GM10847 (cell line): Measurements from ENCODE around the gene CDC16.

Experiments used
- POLR2A ChIP-seq: IDR thresholded peaks from 2 replicates; pipeline ENCODE4 v1.6.1; 2011; ENCODE audit not compliant: insufficient read length; ENCODE audit errors: extremely low read depth

The CDC16 gene

DNA sequence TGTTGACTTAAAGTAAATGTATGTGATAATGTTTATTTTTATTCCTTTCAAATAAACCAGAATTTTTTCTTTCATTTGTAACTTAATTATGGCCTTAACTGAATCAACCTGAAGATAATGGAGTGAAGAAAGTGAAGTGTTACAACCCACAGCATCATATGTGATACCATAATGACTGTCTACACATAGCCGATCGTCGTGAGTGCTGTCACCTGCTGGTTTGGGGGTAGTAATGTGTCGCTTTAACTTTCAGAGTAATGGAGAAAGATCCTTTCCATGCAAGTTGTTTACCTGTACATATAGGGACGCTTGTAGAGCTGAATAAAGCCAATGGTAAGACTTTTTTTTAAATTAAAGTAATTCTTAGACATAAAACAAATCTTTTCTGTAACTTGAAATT, 9.9 kb downstream of the CDC16 start:
- no peak for TF ChIP-seq POLR2A

DNA sequence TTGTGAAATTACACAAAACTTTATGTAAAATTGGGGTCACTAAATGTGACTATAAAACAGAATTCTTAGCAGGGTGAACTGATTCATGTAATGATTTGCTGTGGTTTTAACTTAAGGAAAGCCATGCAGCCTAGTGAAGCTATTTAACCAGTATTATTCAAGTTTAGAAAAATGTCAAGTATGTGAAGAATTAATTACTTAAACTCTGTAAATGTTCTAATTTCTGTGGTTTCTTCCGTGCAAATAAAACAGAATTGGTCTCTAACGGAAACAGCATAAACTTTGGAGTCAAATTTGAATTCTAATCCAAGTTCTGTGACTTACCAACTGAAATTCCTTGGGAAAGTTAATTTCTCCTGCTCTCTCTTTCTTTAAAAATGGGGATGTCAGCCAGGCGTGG, 13.3 kb downstream of the CDC16 start:
- no peak for TF ChIP-seq POLR2A

DNA sequence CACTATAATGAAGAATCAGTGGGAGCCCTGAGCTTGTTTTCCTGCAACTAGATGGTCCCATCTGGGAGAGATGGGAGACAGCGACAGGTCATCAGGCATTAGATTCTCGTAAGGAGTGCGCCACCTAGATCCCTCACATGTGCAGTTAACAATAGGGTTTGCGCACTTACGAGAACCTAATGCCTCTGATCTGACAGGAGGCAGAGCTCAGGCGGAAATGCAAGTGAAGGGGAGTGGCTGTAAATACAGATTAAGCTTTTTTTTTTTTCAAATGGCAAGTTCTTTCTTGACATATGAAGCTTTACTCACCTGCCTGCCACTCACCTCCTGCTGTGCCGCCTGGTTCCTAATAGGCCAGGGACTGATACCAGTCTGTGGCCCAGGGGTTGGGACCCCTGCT, 14.4 kb downstream of the CDC16 start:
- no peak for TF ChIP-seq POLR2A

DNA sequence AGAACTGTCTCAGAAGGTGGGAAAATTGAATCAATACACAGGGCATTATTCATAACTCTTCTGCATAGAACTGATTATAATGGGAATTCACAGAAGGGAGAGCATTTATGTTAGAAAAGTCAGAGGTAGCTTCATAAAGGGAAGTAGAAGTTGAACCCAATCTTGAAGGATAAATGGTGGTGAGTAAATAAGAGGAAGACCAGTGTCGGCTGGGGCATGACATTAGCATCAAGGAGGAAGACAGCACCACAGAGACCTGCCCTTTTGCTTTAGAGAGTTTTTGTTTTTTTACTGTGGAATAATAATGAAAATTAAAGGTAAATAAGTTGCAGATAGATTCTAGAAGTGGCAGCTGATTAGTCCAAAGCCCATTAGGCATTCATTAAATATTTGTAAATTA, 21.9 kb downstream of the CDC16 start:
- no peak for TF ChIP-seq POLR2A

DNA sequence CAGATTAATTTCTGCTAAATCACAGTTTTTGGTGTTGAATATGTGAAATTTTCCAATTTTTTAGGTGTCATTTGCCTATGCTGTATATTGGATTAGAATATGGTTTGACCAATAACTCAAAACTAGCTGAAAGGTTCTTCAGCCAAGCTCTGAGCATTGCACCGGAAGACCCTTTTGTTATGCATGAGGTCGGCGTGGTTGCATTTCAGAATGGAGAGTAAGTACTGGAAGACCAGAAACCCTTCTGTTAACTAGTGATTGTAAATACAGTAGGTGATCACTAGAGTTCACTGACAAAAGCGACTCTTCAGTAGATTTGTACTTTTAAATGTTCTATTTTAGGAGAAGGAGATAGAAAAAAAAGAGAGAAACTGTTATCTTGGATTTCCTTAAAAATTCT, 22.3 kb downstream of the CDC16 start:
- TF ChIP-seq POLR2A = no peak

DNA sequence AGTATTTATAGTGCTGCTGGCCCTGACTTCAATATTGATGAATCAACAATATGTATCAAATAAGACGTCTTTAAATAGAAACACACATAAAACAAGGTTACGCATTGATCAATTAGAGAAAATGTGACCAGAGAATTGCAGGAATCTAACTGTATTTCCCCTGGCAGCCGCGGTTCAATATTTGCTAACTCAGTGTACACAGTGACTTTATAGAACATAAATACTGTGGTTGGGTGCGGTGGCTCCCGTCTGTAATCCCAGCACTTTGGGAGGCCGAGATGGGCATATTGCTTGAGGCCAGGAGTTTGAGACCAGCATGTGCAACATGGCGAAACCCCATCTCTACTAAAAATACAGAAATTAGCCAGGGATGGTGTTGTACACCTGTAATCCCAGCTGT, 23.9 kb downstream of the CDC16 start:
- TF ChIP-seq POLR2A = no peak

DNA sequence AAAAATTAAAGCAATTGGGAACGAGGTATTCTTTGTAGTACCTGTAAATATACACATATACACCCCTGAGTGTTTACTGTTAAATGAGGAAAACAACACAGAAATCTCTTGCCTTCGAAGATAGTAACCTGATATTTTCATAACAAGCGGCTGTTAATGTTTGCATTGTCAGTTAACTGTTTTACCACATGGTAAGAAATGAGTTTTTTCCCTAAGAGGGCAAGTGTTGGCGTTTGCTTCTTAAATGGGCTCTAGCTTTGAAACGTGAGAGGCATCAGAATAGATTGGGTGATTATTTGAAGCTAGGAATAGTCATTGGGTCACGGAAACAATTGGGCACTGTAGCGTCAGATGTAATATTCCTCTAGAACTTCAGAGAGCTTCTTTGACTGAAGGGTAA, 24.7 kb downstream of the CDC16 start:
- TF ChIP-seq POLR2A = no peak

DNA sequence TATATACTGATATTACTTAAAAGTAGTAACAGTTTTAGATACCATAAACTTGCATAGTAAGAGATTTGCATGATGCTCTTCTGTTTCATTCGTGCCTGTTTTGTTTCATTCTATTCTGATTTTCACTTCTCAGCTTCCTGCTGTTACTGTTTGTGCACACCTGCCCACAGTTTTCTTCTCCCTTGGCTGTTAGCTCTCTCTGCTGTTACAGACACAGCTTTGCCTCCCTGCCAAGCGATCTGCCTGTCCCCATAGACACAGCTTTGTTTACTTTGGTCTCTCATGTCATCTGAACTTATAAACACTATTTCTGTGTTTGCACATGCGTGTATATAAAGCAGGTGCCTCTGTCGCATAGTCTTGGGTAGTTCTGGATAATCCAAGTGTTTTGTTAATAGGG, 25.3 kb downstream of the CDC16 start:
- TF ChIP-seq POLR2A = no peak

DNA sequence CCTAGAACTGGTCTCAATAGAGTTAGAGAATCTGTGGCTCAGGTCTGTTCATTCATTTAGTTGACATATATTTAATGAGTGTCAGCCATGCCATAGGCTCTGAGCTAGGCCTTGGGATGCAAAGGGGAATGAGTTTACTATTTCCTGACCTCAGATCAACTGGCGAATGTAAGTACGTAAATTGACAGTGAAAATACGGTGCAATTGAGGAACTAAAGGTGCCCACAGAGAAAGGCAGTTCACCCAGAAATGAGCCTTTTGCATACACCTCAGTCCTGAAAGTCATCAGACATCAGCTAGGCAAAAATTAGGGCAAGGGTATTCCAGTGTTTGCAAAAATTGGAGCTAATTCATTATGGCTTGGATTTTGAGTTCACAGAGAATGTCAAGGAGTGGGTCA, 26.1 kb downstream of the CDC16 start:
- TF ChIP-seq POLR2A = no peak

DNA sequence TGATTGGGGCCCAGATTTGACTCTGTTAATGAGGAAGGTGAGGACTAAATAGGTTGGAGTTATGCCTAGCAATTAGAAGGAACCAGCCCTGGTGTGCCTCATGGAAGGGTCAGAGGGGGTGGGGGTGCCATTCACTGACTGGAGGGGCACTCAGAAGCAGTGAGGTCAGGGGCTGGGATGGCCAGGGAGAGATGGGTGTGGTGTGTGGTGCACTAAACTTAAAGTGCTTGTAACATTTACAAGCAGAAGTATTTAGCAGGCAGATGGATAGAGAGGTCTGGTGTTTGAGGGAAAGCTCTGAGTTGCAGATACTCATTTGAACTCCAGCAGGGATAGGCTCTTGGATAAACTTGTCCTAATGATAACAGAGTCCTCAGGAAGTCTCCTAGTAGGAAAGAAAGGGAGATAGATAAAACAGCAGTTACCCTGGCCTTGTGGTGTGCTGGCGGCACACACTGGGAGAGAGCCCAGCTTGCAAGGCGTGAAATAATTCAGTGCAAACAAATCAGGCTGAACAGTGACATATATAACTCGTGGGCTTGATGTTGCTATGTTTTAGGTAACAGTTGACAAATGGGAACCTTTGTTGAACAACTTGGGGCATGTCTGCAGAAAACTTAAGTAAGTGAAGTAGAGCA, 26.8 kb downstream of the CDC16 start:
- no peak for TF ChIP-seq POLR2A

DNA sequence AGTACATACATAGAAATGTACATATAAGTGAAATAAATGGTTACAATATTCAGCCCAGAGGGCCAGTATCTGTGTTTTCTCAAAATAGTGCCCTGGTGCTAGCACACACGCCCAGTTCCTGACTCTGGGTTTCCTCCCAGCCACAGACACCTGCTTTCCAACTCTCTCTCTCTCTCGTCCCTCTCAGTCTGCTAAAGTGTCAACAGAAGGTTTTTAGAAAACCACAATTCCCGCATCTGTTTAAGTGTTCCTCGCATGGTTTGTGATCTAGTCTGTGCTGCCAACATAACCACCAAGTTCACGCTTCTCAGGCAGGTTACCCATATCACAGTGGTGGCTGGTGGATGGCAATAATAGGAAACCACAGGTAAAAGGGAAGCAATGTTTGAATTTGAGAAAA, 28.9 kb downstream of the CDC16 start:
- TF ChIP-seq POLR2A = no peak

DNA sequence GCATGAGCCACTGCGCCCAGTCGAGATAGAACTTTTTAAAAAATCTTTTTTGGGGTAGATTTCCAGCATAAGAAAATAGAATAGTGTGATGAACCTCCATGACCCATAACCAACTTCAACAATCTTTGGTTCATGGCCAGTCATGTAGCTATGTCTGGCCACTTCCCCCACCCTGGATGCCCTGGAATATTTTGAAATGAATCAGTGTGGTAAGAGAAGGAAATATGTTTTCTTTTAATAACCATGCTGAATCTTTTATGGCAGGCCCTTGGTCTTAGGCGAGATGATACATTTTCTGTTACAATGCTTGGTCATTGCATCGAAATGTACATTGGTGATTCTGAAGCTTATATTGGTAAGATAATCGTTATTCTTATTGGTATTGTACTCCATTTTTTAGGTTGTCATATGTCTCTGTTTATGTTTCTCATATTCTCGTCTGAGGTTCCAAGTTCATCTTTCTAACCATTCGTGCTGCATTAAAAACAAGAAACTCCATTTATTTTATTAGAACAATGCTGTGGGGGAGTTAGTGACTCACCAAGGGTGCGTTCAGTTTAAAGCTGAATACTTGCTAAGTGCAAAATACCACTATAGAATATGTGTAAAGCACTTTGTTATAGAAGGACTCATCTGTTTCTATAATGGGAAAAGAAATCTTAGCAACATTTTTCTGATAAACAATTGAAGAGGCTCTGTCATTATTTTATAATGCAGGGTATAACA, 30.4 kb downstream of the CDC16 start:
- TF ChIP-seq POLR2A = no peak

DNA sequence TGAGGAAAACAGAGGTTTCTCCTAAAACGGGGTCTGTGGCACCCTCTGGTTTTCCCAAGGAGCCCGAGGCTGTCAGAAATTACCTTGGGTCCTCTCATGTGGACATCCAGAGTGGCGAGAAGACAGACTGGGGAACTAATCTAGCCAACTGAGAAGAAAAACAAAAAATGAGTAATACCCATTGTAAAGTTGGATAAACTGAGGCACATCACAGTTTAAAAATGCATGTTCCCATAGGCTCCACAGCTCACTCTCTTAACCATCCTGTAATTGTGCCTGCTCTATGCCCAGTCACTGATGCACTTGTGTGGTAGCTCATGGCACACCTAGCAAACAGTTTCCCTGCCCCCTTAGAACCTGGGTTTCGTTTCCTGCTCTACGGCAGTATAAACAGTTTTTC, 31.5 kb downstream of the CDC16 start:
- no peak for TF ChIP-seq POLR2A

DNA sequence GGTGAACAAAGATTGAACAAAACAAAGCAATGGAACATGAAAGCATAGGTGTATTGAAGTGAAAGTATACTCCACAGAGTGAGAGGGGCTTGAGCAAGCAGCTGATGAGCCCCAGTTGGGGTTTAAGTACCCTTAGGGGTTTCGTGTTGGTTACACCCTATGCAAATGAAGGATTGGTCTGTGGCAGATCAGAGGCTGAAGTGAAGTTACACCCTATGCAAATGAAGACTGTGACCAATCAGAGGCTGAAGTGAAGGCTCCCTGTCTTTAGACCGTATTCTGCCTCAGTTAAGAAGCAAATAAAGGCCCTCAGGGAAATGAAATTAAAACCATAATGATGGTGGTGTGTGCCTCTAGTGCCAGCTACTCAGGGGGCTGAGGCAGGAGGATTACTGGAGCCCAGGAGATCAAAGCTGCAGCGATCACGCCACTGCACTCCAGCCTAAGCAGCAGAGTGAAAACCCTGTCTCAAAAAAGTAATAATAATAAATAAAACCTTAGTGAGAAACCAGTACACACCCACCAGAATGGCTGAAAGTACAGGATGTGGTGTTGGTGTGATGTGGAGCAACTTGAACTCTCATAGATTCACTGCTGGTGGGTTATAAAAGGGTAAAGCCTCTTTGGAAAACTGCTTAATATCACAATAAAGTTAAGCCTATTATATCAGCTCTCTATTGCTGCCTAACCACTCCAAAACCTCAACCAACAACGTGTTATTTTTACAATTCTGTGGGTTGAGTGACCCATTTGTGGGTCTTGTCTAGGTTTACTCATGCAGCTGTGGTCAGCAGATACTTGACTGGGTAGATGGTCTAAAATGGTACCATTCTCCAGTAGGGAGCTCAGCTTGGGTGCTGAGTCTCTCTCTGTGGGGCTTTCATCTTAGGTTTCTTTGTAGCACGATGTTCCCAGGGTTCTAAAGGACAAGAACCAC, 33.9 kb downstream of the CDC16 start:
- no peak for TF ChIP-seq POLR2A

DNA sequence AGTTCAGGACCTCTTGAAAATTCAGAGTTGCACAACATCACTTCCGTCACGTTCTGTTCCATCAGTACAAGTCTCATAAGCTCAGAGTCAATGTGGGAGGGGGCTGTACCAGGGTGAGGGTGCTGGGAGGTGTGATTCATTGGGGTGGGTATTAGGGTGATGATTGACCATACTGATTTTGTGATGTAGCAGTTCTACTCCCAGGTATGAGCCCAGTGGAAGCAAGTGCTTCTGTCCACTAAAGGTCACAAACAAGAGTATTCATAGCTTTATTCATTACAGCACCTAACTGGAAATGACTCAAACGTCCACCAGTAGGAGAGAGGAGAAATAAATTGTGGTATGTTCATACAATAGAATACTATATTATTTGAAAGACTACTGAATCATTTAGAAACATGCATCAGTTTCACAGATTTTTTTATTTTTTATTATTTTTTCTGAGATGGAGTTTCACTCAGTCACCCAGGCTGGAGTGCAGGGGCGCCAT, 34.6 kb downstream of the CDC16 start:
- TF ChIP-seq POLR2A = no peak

DNA sequence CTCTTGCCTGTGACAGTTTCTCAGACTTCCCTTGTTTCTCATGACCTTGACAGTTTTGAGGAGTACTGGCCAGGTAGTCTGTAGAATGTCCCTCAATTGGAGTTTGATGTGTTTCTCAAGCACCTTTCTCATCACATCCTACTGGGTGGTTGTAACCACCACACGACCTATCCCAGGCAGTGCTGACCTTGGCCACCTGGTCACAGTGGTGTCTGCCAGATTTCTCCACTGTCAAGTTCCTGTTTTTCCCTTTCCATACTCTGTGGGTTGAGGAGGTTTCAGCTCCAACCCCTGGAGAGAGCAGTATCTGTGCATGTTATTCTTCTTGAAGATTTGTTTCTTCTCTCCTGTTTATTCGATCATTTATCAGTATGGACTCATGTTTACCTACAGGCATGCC, 38.3 kb downstream of the CDC16 start:
- TF ChIP-seq POLR2A = no peak
